Muscle of leg (tissue), 11 donors: ENCODE data around the gene S100A16. TPM values are rescaled to one million over a fixed set of nuclear protein-coding genes. Genes with fewer than 3 reads are reported as not detected.
A peak's percentile ranks its signal among the peaks of the same experiment; 100 is the strongest.

Experiments used
- DNase-seq: peaks from one replicate; pipeline ENCODE4 v3.0.0; 2013
- H3K27ac ChIP-seq: one replicate; pipeline ENCODE4 v1.5.1; 2013; ENCODE audit warnings: mild to moderate bottlenecking, low read length, control low read depth
- H3K27me3 ChIP-seq: one replicate; pipeline ENCODE4 v1.6.1; 2013; ENCODE audit warnings: low read length; ENCODE audit not compliant: control insufficient read depth, insufficient read depth
- H3K36me3 ChIP-seq: one replicate; pipeline ENCODE4 v1.6.1; 2013; ENCODE audit warnings: low read length; ENCODE audit not compliant: control insufficient read depth, insufficient read depth
- H3K4me1 ChIP-seq: one replicate; pipeline ENCODE4 v1.6.1; 2013; ENCODE audit warnings: low read length; ENCODE audit not compliant: control insufficient read depth, insufficient read depth
- H3K4me3 ChIP-seq: one replicate; pipeline ENCODE4 v1.5.1; 2013; ENCODE audit warnings: low read length, control low read depth
- H3K9me3 ChIP-seq: replicated peaks from 2 replicates; pipeline ENCODE4 v1.6.1; 2013; ENCODE audit warnings: low read depth, low read length; ENCODE audit not compliant: control insufficient read depth
- WGBS: methylation state at CpG from one replicate; pipeline ENCODE4 v1.1.5; 2013; ENCODE audit warnings: missing lambda C conversion rate; ENCODE audit not compliant: insufficient coverage; 5-methylcytosine and 5-hydroxymethylcytosine counted together
- polyA plus RNA-seq, 8 donors: library from polyadenylated mRNA; unstranded; fragments of 120-200 nt; gene quantifications; one replicate each; pipeline versions ENCODE4 v1.2.1 to v1.2.3, GENCODE V29; 2013; ENCODE audit warnings: inconsistent platforms in 1 of 8, low replicate concordance in 1 of 8; ENCODE audit not compliant: insufficient read length in 8 of 8, insufficient read depth in 1 of 8
- total RNA-seq: library from RNA; stranded (reverse); fragments of 120-200 nt; gene quantifications from one replicate; pipeline ENCODE4 v1.2.4, GENCODE V29; 2013

Gene S100A16
- total and polyA plus RNA-seq, 9 donors = 45.1 to 77.3 (median 53.1) TPM

- Histone ChIP-seq H3K4me1 (peaks cover 20% of the 10 kb centered on the region), H3K4me3 (no peak overlapping the region), H3K36me3 (peaks cover 23% of the 10 kb centered on the region), H3K27ac (no peak overlapping the region), H3K27me3 (no peaks in the 10 kb centered on the region), H3K9me3 (no peaks in the 10 kb centered on the region)
- 83% methylated on average over 1 of the region's 6 CpGs for WGBS
- no peak for DNase-seq
Measured at GRCh38 chr1:153619171-153619570, 6.2 kb upstream of the S100A16 start.

GRCh38 chr1:153617663-153618062 is 4.7 kb upstream of the S100A16 start:
- 31% methylated on average over 3 of the region's 6 CpGs for WGBS
- H3K4me1 ChIP-seq = peaks cover 29% of the 10 kb centered on the region
- no peak overlapping the region for H3K27ac ChIP-seq
- H3K27me3 ChIP-seq = no peaks in the 10 kb centered on the region
- DNase-seq = peak; percentile 53
- H3K36me3 ChIP-seq = peaks cover 17% of the 10 kb centered on the region
- H3K9me3 ChIP-seq = no peaks in the 10 kb centered on the region
- no peak overlapping the region for H3K4me3 ChIP-seq

GRCh38 chr1:153616917-153617311 is 4.0 kb upstream of the S100A16 start:
- Histone ChIP-seq H3K4me1 (peaks cover 37% of the 10 kb centered on the region), H3K27ac (no peak overlapping the region), H3K9me3 (no peaks in the 10 kb centered on the region), H3K4me3 (no peak overlapping the region), H3K27me3 (no peaks in the 10 kb centered on the region), H3K36me3 (peaks cover 13% of the 10 kb centered on the region)
- WGBS = 63% methylated on average over 5 of the region's 5 CpGs
- no peak for DNase-seq

- H3K9me3 ChIP-seq = no peaks in the 10 kb centered on the region
- H3K27me3 ChIP-seq = no peaks in the 10 kb centered on the region
- peaks cover 13% of the 10 kb centered on the region for H3K36me3 ChIP-seq
- H3K27ac ChIP-seq = no peak within 1 kb of the TSS
- H3K4me3 ChIP-seq = no peak within 1 kb of the TSS
- H3K4me1 ChIP-seq = peaks cover 39% of the 10 kb centered on the region
- WGBS = 44% methylated on average over 5 of the region's 10 CpGs
- no peak for DNase-seq
Measured at GRCh38 chr1:153616144-153616916, 3.4 kb upstream of the S100A16 start, which contains the start of gene S100A14. S100A14 (minus strand) TSS chr1:153616325; CDS start chr1:153615858, 467 bp downstream.

- peaks cover 13% of the 10 kb centered on the region for H3K36me3 ChIP-seq
- H3K27me3 ChIP-seq = no peaks in the 10 kb centered on the region
- WGBS = 80% methylated on average over 1 of the region's 2 CpGs
- no peaks in the 10 kb centered on the region for H3K9me3 ChIP-seq
- peaks cover 44% of the 10 kb centered on the region for H3K4me1 ChIP-seq
- no peak overlapping the region for H3K4me3 ChIP-seq
- DNase-seq = no peak
- H3K27ac ChIP-seq = no peak overlapping the region
Measured at GRCh38 chr1:153615406-153615805, 2.5 kb upstream of the S100A16 start.

- Histone ChIP-seq H3K9me3 (no peaks in the 10 kb centered on the region), H3K27me3 (no peaks in the 10 kb centered on the region), H3K4me3 (no peak overlapping the region), H3K36me3 (peaks cover 13% of the 10 kb centered on the region), H3K27ac (no peak overlapping the region), H3K4me1 (peaks cover 49% of the 10 kb centered on the region)
- DNase-seq = no peak
- WGBS = 83% methylated on average over 4 of the region's 7 CpGs
Measured at GRCh38 chr1:153614906-153615305, 2.0 kb upstream of the S100A16 start.

- WGBS = 69% methylated on average over 2 of the region's 2 CpGs
Measured at GRCh38 chr1:153614189-153614900, 1.4 kb upstream of the S100A16 start.

GRCh38 chr1:153613406-153613805 is 469 bp upstream of the S100A16 start:
- WGBS = 76% methylated on average over 3 of the region's 5 CpGs
- H3K9me3 ChIP-seq = no peaks in the 10 kb centered on the region
- H3K4me3 ChIP-seq = no peak overlapping the region
- no peaks in the 10 kb centered on the region for H3K27me3 ChIP-seq
- H3K36me3 ChIP-seq = no peaks in the 10 kb centered on the region
- DNase-seq = no peak
- peaks cover 63% of the 10 kb centered on the region for H3K4me1 ChIP-seq
- no peak overlapping the region for H3K27ac ChIP-seq

More at GRCh38 chr1:153614189-153614900, 1.4 kb upstream of the S100A16 start:
- Histone ChIP-seq H3K9me3 (no peaks in the 10 kb centered on the region), H3K4me1 (peaks cover 54% of the 10 kb centered on the region), H3K27me3 (no peaks in the 10 kb centered on the region), H3K36me3 (peaks cover 9% of the 10 kb centered on the region), H3K27ac (no peak overlapping the region), H3K4me3 (no peak overlapping the region)
- no peak for DNase-seq

GRCh38 chr1:153612111-153612754 is 704 bp downstream of the S100A16 start:
- peak overlapping the region; percentile 84 for H3K27ac ChIP-seq
- WGBS = 35% methylated on average over 2 of the region's 11 CpGs
- H3K4me1 ChIP-seq = peaks cover 65% of the 10 kb centered on the region
- no peaks in the 10 kb centered on the region for H3K9me3 ChIP-seq
- H3K4me3 ChIP-seq = peak overlapping the region; percentile 60
- no peaks in the 10 kb centered on the region for H3K27me3 ChIP-seq
- H3K36me3 ChIP-seq = peaks cover 7% of the 10 kb centered on the region
- peak; percentile 60 for DNase-seq

GRCh38 chr1:153611356-153611755 is 1.6 kb downstream of the S100A16 start:
- H3K4me3 ChIP-seq = no peak overlapping the region
- no peaks in the 10 kb centered on the region for H3K9me3 ChIP-seq
- DNase-seq = no peak
- no peak overlapping the region for H3K27ac ChIP-seq
- WGBS = 67% methylated on average over 1 of the region's 1 CpG
- no peaks in the 10 kb centered on the region for H3K27me3 ChIP-seq
- peaks cover 56% of the 10 kb centered on the region for H3K4me1 ChIP-seq
- peaks cover 12% of the 10 kb centered on the region for H3K36me3 ChIP-seq
